ENCODE results near the gene PRKACB. TPM values are rescaled to one million over a fixed set of nuclear protein-coding genes. Genes with fewer than 3 reads are reported as not detected.

PRKACB gene
- total and polyA plus RNA-seq, 2 of the 8 experiments (the other 6 are each of a cell fraction or from before 2014, with no cell fraction given): 7.8 to 31.0 TPM

DNA sequence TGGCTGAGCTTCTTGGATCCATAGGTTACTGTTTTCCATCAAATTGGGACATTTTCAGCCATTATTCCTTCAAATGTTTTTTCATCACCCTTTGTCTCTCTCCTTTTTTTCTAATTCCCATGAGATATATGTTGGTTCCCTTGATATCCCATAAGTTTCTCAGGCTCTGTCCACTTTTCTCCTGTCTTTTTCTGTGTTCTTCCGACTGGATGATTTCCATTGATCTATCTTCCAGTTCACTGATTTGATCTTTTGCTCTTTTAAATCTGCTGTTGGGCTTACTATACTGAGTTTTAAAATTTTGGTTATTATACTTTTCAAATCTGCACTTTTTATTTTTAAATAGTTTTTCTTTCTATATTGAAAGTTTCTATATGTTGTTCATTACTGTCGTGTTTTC, 18.2 kb downstream of the PRKACB start (continued):
- TF ChIP-seq YY1 (IDR thresholded peaks at IDR 0.05; ENCODE audit: low read depth, low read length) (no peak), GTF2F1 (IDR thresholded peaks at IDR 0.05; ENCODE audit: borderline replicate concordance, low read depth, low read length) (no peak), CBX5 (IDR thresholded peaks at IDR 0.05; ENCODE audit: low read depth, low read length) (no peak), RFX5 (IDR thresholded peaks at IDR 0.05; ENCODE audit: borderline replicate concordance, low read depth, low read length) (no peak), RAD21 (IDR thresholded peaks at IDR 0.05 in 1 of 2, conservative IDR thresholded peaks at IDR 0.05 in 1 of 2; ENCODE audit: low read depth in 2 of 2, low read length in 2 of 2) (no peak), MAFK (IDR thresholded peaks at IDR 0.05; ENCODE audit: low read depth, low read length) (no peak), BCL11A (IDR thresholded peaks at IDR 0.05; ENCODE audit: low read depth in 2 of 2, low read length in 2 of 2) (no peak)

Measured in H1 (cell line).